HCT116 (cell line): ENCODE results near the gene CCDC30. TPM values are rescaled to one million over a fixed set of nuclear protein-coding genes. Genes with fewer than 3 reads are reported as not detected.

Experiments
- ATAC-seq: fragments of 200-7000 bp; cut with Tn5 transposase; 2 replicates; pipeline ENCODE4 v1.9.1; 2020; ENCODE audit warnings: mild to moderate bottlenecking, moderate library complexity
- BruUV-seq: library from RNA; stranded (reverse); fragments of 400-500 nt; replicated peaks from 2 replicates; lab custom pipeline; 2021; lab: Mats Ljungman, UMichigan
- CTCF ChIA-PET: fragments of 300-600 bp; sonication (Branson Sonifier 250); formaldehyde crosslinking; loops from one replicate; lab custom pipeline; 2021; ENCODE audit warnings: antibody characterized with exemption; lab: Charles Lee
- POLR2A ChIA-PET: fragments of 300-600, 350-600 bp; sonication (Branson Sonifier 250); formaldehyde crosslinking; loops from one replicate; lab custom pipeline; 2021; ENCODE audit warnings: antibody characterized with exemption; lab: Charles Lee
- RAD21 ChIA-PET, 2 experiments: fragments of 300-600 bp; sonication (Branson Sonifier 250); formaldehyde crosslinking; loops; one replicate each; lab custom pipeline; 2023; ENCODE audit warnings: low total read pairs in 2 of 2; ENCODE audit not compliant: uncharacterized antibody in 2 of 2, unreplicated experiment in 2 of 2, low non-redundant PET in 1 of 2; lab: Charles Lee
- DNase-seq: peaks from one replicate; pipeline ENCODE4 v3.0.0-alpha.2; 2010; ENCODE audit warnings: low read depth, low spot score
- H2AFZ ChIP-seq: fragments of 200-600 bp; shearing (Covaris generic), sonication (generic); 2 replicates; pipeline ENCODE4 v1.6.1; 2017; ENCODE audit warnings: low read depth, mixed run types, mixed read lengths, antibody characterized with exemption, low read length; ENCODE audit not compliant: poor library complexity, severe bottlenecking
- H3K27ac ChIP-seq: 2 replicates; pipeline ENCODE4 v1.5.1; 2012; ENCODE audit warnings: low read depth, low read length
- H3K27me3 ChIP-seq: fragments of 200-600 bp; sonication (generic); 2 replicates; pipeline ENCODE4 v1.6.1; 2016; ENCODE audit warnings: mixed run types, low read length, mixed read lengths; ENCODE audit not compliant: insufficient read depth
- H3K36me3 ChIP-seq, 2 experiments: fragments of 200-500 bp in 1 of 2; fragments of 200-600 bp in 1 of 2; sonication (Bioruptor generic) in 1 of 2; sonication (generic) in 1 of 2; 2 replicates each; pipeline versions ENCODE4 v1.5.1 to v1.6.1; 2014 to 2016; ENCODE audit warnings: low read length in 2 of 2, inconsistent platforms in 1 of 2, mixed read lengths in 1 of 2, mixed run types in 1 of 2; ENCODE audit not compliant: insufficient read depth in 2 of 2, control insufficient read depth in 1 of 2
- H3K4me1 ChIP-seq, 2 experiments: fragments of 200-600 bp in 1 of 2; sonication (generic) in 1 of 2; 2 replicates each; pipeline versions ENCODE4 v1.5.1 to v1.6.1; 2012 to 2017; ENCODE audit warnings: low read length in 2 of 2, inconsistent platforms in 1 of 2, mild to moderate bottlenecking in 1 of 2, mixed read lengths in 1 of 2, mixed run types in 1 of 2, moderate library complexity in 1 of 2; ENCODE audit not compliant: insufficient read depth in 2 of 2, control insufficient read depth in 1 of 2
- H3K4me2 ChIP-seq: fragments of 200-600 bp; sonication (generic); 2 replicates; pipeline ENCODE4 v1.6.1; 2017; ENCODE audit warnings: mixed run types, low read length, mixed read lengths
- H3K4me3 ChIP-seq, 2 experiments: fragments of 200-600 bp in 1 of 2; sonication (generic) in 1 of 2; replicated peaks in 1 of 2; 2 replicates each; pipeline ENCODE4 v1.5.1; 2011 to 2016; ENCODE audit warnings: low read length in 2 of 2, control low read depth in 1 of 2, low read depth in 1 of 2, mild to moderate bottlenecking in 1 of 2, mixed read lengths in 1 of 2, mixed run types in 1 of 2
- H3K79me2 ChIP-seq: fragments of 200-600 bp; sonication (generic); 2 replicates; pipeline ENCODE4 v1.6.1; 2017; ENCODE audit warnings: mild to moderate bottlenecking, mixed run types, low read length, moderate library complexity, mixed read lengths; ENCODE audit not compliant: insufficient read depth
- H3K9ac ChIP-seq: fragments of 200-600 bp; sonication (generic); 2 replicates; pipeline ENCODE4 v1.6.1; 2016; ENCODE audit warnings: low read length, mixed read lengths
- H3K9me2 ChIP-seq: fragments of 200-600 bp; sonication (generic), shearing (Covaris generic); 2 replicates; pipeline ENCODE4 v1.6.1; 2017; ENCODE audit warnings: mixed run types, mild to moderate bottlenecking, moderate library complexity; ENCODE audit not compliant: insufficient read depth
- H3K9me3 ChIP-seq, 2 experiments: fragments of 200-500 bp in 1 of 2; fragments of 200-600 bp in 1 of 2; sonication (Bioruptor generic) in 1 of 2; sonication (generic) in 1 of 2; 2 replicates each; pipeline ENCODE4 v1.6.1; 2014 to 2017; ENCODE audit warnings: low read length in 2 of 2, mixed read lengths in 2 of 2, inconsistent platforms in 1 of 2, low read depth in 1 of 2, mild to moderate bottlenecking in 1 of 2, mixed run types in 1 of 2, moderate library complexity in 1 of 2; ENCODE audit not compliant: control insufficient read depth in 1 of 2, insufficient read depth in 1 of 2
- H4K20me1 ChIP-seq: fragments of 200-600 bp; sonication (generic), shearing (Covaris generic); 2 replicates; pipeline ENCODE4 v1.6.1; 2017; ENCODE audit warnings: mixed run types, mild to moderate bottlenecking, moderate library complexity; ENCODE audit not compliant: insufficient read depth
- CBX3 ChIP-seq: IDR thresholded peaks from 2 replicates; pipeline ENCODE4 v1.6.1; 2012; ENCODE audit warnings: low read depth
- CEBPB ChIP-seq: IDR thresholded peaks from 2 replicates; pipeline ENCODE4 v1.6.1; 2012; ENCODE audit warnings: low read depth
- EGR1 ChIP-seq: IDR thresholded peaks from 2 replicates; pipeline ENCODE4 v1.6.1; 2012; ENCODE audit warnings: low read depth
- ELF1 ChIP-seq: IDR thresholded peaks from 2 replicates; pipeline ENCODE4 v1.6.1; 2012; ENCODE audit warnings: low read depth, borderline replicate concordance
- EZH2 ChIP-seq: fragments of 200-600 bp; sonication (generic); IDR thresholded peaks from 2 replicates; pipeline ENCODE4 v1.6.1; 2017; ENCODE audit warnings: antibody characterized with exemption, mixed run types
- MAX ChIP-seq: IDR thresholded peaks from 2 replicates; pipeline ENCODE4 v1.6.1; 2012
- POLR2A ChIP-seq: IDR thresholded peaks from 2 replicates; pipeline ENCODE4 v1.7.0; 2011; ENCODE audit warnings: borderline replicate concordance; ENCODE audit not compliant: insufficient read depth, insufficient read length; ENCODE audit errors: extremely low read depth
- POLR2AphosphoS5 ChIP-seq: IDR thresholded peaks from 2 replicates; pipeline ENCODE4 v1.6.1; 2011; ENCODE audit warnings: mild to moderate bottlenecking, low read depth, low read length, moderate library complexity
- RAD21 ChIP-seq: IDR thresholded peaks from 2 replicates; pipeline ENCODE4 v1.6.1; 2012; ENCODE audit warnings: low read depth, mild to moderate bottlenecking
- REST ChIP-seq: IDR thresholded peaks from 2 replicates; pipeline ENCODE4 v1.6.1; 2012; ENCODE audit warnings: low read depth
- SIN3A ChIP-seq: IDR thresholded peaks from 2 replicates; pipeline ENCODE4 v1.6.1; 2012; ENCODE audit warnings: low read depth
- SRF ChIP-seq: IDR thresholded peaks from 2 replicates; pipeline ENCODE4 v1.6.1; 2012; ENCODE audit warnings: low read depth
- ZNF274 ChIP-seq: fragments of 200-500 bp; sonication (Bioruptor generic); IDR thresholded peaks from 2 replicates; pipeline ENCODE4 v1.6.1; 2014; ENCODE audit warnings: mild to moderate bottlenecking, low read depth, low read length, inconsistent platforms
- intact Hi-C: fragments of 100-400 bp; cut with micrococcal nuclease; formaldehyde crosslinking; loops from 2 replicates; pipeline ENCODE4 v1.10.0; 2022
- total RNA-seq: library from RNA; stranded (reverse); gene quantifications from one replicate; pipeline ENCODE4 v1.2.1, GENCODE V29; 2021; ENCODE audit not compliant: unreplicated experiment

CCDC30 gene
- total RNA-seq, 1 experiment from 2014 or later = 2.0 TPM

- intact Hi-C loops = no loop called here
- Histone ChIP-seq H3K4me3 (no peak overlapping the region), H3K9ac (no peak overlapping the region), H3K79me2 (no peaks in the 10 kb centered on the region), H3K27ac (no peak overlapping the region), H2AFZ (no peak overlapping the region), H4K20me1 (no peaks in the 10 kb centered on the region), H3K36me3 (no peaks in the 10 kb centered on the region), H3K4me1 (no peaks in the 10 kb centered on the region), H3K9me3 (peaks cover 6 to 7% of the 10 kb centered on the region in 2 experiments; a peak in 3 of 4 replicates), H3K9me2 (no peaks in the 10 kb centered on the region), H3K4me2 (no peak overlapping the region), H3K27me3 (no peaks in the 10 kb centered on the region)
- DNase-seq = no peak
- TF ChIP-seq CEBPB = no peak
- no peak for TF ChIP-seq RAD21
- ChIA-PET POLR2A (no interaction called here), RAD21 (no interaction called here), CTCF (no interaction called here)
- ATAC-seq = no peak
- no TSS peak for BruUV-seq
Measured at GRCh38 chr1:42593486-42594100, 130.5 kb downstream of the CCDC30 start.

- TF ChIP-seq POLR2AphosphoS5 (no peak), SIN3A (no peak), POLR2A (no peak), EZH2 (no peak), SRF (no peak), ZNF274 (no peak), REST (no peak), EGR1 (no peak), CBX3 (no peak), ELF1 (no peak), MAX (no peak), RAD21 (no peak)
- DNase-seq = no peak
- ChIA-PET POLR2A (no interaction called here), CTCF (no interaction called here), RAD21 (no interaction called here)
- Histone ChIP-seq H3K36me3 (no peaks in the 10 kb centered on the region), H3K27ac (no peak overlapping the region), H3K9me3 (no peaks in the 10 kb centered on the region), H2AFZ (no peak overlapping the region), H3K27me3 (no peaks in the 10 kb centered on the region), H3K9ac (no peak overlapping the region), H3K9me2 (no peaks in the 10 kb centered on the region), H3K4me1 (no peaks in the 10 kb centered on the region), H3K4me2 (no peak overlapping the region), H3K4me3 (no peak overlapping the region), H3K79me2 (no peaks in the 10 kb centered on the region), H4K20me1 (no peaks in the 10 kb centered on the region)
- ATAC-seq = no peak
- BruUV-seq = no TSS peak
- intact Hi-C loops = no loop called here
Measured at GRCh38 chr1:42601472-42601871, 138.4 kb downstream of the CCDC30 start.
